SIG-M5 treated with dmso at 0.1 percent for 504 hours (cell line): ENCODE data around the gene ABCG5.

Experiments used
- DNase-seq: peaks from one replicate; lab custom pipeline; 2025; ENCODE audit not compliant: unreplicated experiment; lab: John Stamatoyannopoulos, UW

ABCG5 gene

DNA sequence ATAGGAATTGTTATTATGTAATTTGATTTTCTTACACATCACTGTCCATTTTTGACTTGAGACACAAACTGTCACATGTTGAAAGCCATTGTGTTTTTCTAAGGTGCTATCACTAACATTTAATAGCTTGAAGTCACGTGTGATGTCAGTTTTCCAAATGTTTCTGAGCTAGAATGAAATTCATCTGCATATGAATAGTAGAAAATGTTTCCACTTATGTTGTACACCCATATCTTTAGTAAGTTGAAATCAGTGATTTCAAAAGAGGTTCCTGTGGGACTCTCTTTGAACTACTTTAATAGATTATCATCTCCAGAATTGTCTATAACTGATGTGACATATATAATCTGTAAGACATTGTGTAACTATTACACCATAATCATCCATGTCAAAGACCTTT lies 27.8 kb downstream of the ABCG5 start:
- no peak for DNase-seq

DNA sequence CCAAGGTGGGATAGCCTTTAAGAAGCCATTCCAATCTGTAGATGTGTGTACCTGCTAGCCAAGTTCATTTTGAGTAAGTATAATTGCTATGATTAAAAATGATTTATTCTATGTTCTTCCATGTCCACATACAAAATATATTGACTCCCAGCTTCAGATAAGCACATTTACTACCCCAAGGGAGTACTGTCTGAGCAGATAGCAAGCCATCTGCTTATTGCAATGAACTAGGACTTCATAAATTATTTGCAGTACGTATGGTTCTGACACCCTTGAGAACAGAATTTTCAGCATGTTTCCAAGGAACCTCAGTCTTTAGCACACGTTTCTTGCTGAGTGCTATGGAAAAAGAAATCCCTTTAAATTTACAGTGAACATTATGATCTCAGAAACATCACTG lies 28.2 kb downstream of the ABCG5 start:
- DNase-seq: no peak

DNA sequence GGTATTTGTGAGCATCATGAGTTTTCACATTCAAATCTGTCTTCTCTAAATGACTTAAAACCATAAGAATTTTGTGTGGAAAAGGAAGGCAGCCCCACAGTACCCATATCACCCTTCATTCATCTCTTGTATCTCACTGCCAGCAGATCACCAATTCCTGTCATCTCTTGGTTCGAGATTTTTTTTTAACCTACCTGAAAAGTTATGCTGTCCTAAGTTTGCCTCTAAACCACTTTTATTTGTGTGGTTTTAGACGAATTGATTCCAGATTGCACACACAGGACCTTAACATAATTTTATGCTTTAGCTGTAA lies 32.0 kb downstream of the ABCG5 start:
- no peak for DNase-seq

DNA sequence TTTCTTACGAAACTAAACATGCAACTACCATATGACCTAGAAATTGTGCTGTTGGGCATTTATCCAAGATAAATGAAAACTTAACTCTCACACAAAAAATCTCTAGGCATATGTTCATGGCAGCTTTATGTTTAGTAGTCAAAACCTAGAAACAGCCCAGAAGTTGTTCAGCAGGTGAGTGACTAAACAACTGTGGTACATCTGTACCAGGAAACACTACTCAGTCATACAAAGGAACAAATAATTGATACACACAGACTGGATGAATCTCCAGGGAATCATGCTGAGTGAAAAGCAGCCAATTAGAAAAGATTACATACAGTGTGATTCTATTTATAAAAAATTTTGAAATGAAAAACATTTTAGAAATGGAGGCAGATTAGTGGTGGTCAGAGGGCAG lies 35.5 kb downstream of the ABCG5 start:
- DNase-seq: no peak

DNA sequence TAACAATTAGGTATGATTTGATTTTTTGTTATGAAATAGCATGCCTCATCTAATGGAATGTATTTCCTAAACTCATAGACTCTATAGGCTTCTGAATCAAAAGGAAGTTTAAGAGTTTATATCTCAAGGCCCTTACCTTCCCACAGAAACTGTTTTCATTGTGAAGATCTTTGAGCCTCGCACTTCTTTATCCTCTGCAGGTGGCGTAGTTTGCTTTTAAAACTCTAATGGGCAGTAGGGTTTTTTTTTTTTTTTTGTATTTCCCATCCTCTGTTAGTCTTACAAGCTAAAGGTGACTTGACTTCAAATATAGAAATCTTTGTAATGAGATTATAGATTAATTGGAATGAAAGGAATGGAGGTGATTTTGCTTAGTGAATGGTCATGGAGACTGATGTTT lies 36.5 kb downstream of the ABCG5 start:
- DNase-seq: no peak

DNA sequence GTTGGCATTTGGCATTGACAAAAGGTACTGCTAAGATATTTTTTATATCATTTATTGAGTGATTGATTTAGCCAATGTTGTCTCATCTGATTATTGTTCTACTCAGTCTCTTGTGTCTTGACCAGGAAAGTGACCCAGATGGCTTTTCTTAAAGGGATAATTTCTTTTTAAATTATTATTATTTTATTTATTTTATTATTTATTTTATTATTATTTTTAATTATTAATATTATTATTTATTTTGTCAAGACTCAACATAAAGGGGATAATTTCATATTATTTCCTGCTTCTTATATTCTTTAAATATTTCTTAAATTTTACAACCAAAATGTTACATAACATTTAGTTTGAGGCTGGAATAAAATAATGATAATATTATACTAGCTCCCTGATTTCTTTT lies 37.7 kb downstream of the ABCG5 start:
- DNase-seq: no peak

DNA sequence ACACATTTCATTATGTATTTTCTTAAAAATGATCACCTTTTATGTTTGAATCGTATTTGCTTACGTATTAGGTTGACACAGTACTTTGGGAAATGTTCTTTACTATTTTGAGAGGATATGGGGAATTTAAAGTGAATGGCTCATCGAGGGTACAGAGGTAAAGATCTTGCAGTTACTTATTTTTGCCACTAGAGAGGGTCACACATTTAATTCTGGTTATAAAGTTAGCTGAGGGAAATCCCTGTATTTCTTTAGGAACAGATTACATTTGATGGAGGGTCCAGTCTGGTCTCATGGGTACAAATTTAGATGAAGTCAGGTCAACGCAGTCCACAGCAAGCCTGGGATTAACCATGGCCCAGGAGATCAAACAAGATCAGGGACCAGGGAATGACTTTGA lies 40.3 kb downstream of the ABCG5 start:
- DNase-seq: peak; percentile 34

DNA sequence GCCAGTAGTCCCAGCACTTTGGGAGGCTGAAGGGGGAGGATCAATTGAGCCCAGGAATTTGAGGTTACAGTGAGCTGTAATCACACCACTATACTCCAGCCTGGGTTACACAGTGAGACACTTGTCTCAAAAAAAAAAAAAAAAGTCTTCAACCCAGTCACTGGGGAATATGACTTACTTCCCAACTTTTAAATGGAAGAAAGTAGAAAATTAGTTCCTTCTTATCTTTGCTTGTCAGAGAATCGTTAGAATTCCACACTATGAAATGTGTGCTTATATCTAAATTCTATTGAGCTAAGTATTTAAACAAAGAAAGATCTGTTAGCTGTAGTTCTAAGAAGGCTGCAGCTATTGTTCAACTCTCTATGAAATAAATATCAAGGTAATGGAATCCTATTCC lies 42.4 kb downstream of the ABCG5 start:
- DNase-seq: no peak

DNA sequence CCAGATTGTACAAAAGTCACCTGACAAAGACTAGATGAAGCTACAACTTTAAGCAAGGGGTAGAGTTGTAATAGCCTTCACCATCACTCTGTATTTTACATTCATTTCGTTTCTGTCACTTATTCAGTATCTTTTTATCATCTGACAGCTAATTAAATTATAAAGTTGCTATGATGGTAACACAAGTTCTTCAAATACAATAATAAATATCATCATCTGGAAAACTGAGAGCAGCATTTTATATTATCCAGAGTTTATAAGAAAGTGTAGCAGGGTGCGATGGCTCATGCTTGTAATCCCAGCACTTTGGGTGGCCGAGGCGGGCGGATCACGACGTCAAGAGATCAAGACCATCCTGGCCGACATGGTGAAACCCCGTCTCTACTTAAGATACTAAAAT lies 43.7 kb downstream of the ABCG5 start:
- no peak for DNase-seq

DNA sequence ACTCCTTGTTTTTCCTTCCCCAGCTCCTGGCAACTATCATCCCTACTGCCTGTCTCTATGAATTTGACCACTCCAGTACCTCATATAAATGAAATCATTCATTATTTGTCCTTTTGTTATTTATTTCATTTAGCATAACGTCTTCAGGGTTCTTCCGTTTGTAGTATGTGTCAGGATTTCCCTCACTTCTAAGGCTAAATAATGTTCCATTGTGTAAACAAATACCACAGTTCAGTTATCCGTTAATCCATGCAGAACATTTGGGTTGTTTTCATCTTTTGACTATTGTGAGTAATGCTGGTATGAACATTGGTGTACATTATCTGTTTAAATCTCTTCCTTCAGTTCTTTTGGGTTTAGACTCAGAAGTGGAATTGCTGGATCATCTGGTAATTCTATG lies 46.0 kb downstream of the ABCG5 start:
- DNase-seq: no peak

DNA sequence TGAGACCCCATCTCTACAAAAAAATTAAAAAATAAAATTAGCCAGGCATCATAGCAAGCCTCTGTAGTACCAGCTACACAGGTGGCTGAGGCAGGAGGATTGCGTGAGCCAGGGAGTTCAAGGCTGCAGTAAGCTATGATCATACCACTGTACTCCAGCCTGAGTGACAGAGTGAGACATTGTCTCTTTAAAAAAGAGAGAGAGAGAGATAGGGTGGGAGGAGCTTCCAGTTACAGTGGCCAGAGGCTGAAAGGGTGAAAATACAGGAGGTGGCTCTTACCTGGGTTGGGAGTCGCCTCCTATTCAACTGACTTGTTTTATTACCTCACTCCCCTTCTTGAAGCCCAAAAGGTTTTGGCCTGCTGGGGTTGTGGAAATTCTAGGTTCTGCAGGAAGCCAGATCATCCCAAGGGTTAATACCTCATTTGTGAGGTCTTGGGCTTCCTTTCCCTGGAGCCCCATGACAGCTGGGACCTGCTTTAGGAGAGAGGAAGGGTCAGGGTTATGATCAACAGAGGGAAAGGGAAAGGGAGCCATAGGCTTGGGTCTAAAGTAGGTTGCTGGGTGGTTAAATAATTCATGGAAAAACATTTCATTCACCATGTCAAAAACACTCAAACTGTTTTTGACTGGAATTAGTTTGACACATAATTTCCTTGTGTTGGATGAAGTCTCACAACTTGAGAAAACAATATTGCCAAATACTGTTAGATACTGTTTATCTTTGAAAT lies 47.4 kb downstream of the ABCG5 start:
- no peak for DNase-seq

DNA sequence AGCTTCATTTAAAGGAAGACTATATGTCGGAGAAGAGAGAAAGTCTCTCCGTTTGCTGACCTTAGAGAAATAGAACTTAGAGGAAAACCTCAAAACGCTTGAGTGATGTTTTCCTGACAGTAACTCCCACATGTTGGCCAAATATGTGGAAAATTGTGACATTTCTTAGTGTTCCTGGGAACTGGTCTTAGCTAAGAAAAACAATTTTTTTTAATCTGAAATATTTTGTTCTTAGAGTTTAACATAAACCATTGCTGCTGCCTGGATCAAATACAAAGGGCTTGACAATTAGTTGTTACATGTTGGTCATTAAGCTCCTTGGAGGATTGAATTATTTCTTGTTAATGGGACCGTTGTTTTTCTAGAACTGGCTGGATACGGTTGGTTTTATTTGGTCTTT lies 48.5 kb downstream of the ABCG5 start:
- no peak for DNase-seq

DNA sequence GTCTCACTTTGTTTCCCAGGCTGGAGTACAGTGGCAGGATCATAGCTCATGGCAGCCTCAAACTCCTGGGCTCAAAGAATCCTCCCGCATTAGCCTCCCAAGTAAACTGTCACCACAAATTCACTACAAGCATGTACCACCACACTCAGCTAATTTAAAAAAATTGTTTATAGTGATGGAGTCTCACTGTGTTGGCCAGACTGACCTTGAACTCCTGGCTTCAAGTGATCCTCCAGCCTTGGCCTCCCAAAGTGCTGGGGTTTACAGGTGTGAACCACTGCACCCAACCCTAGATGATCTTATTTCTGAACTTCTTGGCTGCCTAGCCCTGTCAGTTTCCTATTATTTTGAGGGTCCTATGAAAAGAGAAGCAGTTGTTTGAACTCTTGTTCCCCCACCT lies 50.0 kb downstream of the ABCG5 start:
- DNase-seq: no peak

DNA sequence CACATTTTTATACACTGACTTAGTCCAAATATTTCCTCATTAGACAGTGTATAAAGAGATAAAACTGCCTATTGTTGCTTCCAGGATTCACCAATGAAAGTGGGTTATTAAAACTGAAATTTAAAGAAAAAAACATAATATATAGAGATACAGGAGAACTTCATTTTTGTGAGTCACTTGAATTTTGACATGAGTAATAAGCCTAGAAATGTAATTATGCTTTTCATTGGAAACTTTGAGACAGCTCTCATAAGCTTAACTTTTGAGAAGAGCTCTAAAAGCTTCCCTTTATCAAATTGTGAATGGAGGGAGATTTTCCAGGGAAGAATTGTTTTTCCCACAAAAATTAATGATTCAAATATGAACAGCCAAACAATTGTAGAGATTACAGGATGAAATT lies 50.7 kb downstream of the ABCG5 start:
- no peak for DNase-seq

DNA sequence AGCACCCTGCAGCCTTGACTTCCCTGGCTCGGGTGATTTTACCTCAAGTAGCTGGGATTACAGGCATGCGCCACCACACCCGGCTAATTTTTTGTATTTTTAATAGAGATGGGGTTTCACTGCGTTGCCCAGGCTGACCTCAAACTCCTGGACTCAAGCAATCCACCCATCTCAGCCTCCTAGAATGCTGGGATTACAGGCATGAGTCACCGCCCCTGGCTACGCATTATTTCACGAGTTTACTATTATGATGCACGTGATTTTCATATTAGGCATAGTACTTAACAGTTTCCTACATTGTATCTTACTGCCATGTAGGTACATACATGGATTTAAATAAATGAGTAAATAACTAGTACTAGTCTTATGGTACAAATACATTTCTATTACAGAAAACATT lies 60.4 kb downstream of the ABCG5 start:
- no peak for DNase-seq

DNA sequence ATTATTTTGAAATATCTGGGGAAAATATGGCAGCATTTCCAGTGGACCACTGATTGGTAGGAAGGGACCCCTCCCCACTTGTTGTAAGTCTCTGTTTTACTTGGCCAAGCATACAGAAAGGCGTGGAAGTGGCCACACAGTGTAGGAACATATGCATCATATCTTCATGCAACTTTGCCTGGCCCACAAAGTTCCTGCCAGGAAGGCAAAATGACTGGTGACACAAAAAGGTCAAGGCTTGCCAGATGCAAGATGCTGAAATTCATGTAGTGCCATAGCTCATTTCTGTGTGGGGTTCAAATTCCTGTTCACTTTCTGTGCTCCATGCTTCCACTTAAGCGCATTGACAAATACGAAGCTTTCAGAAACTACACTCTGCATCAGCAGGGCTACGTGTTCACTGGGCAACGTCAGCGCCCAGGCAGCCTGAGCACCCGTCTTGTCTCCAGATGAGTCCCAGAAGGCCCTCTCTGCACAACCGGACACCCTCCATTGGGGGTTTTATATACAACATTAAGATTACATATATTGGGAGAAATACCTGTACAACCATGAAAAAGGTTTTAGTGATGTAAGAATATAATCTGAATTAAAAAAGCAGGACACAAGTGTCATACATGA lies 61.2 kb downstream of the ABCG5 start:
- DNase-seq: no peak

DNA sequence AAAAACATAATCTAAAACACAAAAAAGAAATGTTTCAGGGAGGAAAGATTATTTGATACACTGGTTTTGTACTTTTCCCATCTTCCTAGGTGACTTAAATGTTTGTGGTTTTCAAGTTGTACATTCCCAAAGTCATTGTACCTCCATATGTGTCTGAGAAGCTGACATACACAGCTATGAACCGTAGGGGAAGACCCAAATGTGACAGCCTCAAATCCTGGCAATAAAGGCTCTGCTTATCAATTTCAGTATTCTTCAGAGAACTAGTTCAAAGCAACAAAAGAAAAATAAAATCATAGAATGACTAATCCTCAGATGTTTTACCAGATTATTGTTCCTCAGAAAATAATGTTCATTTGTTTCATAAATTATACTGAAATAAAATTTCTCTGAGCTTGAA lies 62.3 kb downstream of the ABCG5 start:
- no peak for DNase-seq

DNA sequence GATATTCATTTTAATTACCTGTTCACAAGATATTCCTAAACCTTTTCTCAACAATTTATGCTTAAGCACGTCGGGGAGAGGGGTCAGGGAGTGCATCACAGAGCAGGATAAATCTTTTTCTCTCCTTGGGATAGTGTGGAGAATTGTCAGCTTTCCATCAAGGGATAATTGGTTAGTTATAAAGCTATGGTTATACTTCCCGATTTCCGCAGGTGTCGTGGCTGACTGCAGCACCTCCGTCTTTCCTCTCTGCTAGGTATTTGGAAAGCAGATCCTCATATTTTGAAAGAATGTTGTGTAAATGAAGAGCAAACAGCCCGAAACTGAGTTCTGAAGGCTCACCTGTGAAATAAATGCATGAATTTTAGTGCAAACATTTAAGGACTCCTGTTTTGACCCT lies 64.0 kb downstream of the ABCG5 start:
- DNase-seq: no peak

DNA sequence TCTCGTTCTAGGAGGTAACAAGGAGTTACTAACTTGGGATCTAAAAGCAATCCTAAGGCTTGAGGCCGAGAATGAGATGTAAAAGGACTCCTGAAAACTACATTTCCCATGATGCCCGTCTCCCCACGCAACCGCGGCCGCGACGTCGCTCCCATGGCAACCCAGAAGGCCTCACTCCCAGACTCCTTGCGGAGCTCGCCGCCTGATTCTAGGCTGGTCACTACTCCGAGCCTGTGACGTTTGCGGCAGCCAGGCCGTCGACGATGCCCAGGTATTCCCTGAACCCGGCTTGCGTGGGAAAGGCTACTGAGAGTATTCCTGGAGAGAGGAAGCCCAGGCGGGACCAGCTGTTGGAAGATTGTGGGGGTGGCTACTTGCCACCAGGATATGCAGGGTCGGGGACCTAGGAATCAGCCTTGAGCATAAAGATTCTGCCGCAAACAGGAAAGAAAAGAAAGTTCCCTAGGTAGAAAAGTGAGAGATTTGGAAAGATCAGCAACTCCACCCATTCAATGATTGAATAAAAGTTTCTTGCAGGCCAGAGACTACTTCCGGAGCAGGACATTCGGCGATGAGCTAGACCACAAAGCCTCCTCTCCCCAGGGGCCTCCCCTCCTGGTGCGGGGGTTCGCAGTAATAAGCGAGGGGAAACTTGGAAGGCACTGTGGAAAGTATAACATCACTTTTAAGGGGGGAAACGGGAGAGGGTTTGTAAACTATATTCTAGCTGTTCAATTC lies 64.6 kb downstream of the ABCG5 start, which contains the start of gene DYNC2LI1:
TSS of gene DYNC2LI1 (plus strand) at position 164 of the 738 bp plus-strand sequence. CDS start at position 264, 100 bp downstream.
- peak; percentile 88 for DNase-seq

DNA sequence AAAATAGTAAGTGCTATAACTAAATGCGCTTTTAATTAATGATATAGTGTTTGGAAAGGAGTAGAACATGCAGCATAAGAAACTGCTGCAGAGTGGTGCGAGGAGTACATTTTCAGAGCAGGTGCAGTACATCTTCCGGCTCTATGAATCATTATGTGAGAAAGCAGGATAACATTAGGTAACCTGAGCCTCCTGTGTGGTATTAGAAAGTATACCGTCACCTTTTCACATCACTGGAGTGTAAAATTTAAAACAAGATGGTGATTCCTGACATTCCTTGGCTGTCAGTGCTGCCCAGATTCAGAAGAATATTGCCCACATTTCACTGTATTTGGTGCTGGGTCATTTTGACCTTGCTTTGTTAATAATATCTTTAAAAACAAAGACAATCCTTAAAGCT lies 72.6 kb downstream of the ABCG5 start:
- DNase-seq: no peak

DNA sequence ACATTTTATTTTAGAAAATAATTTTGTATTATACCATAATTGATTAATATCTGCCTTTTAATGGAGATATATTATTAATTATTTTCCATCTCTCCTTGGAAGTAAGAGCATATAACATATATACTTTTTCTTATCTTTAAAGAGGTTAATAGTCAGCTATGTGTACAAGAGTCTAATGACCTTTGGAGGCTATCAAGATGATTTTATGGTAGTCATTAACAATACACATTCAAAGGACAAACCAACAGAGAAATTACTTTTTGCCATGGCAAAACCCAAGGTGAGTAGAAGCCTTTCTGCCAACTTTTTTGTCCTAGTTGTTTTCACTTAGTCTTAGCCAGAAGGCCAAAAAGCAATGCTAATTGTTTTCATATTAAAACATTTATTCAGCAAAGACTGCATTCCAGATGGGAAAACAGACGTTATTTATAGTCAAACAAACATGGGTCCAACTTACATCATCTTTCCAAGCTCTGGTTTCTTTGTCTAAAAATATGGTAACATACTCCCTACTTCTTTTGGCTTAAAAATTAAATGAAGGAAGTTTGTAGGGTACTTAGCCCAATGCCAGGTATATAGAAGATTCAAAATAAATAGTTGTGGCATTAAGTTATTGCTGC lies 74.4 kb downstream of the ABCG5 start:
- DNase-seq: no peak

DNA sequence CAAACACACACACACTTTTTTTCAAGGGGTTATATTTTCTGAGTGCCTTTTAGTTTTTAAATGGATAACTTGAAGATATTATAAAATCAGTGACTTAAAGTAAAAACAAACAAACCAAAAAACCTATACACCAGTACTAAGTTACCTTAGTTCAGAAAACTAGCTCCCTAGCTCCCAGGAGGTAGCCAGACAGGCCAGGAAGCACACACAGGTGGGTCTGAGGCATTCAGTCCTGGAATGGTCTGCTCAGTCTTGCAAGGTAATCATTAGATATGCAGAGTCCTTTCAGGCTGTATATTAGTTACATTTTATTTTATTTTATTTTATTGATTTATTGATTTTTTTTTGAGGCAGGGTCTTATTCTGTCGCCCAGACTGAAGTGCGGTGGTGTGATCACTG lies 75.5 kb downstream of the ABCG5 start:
- no peak for DNase-seq
